ENCODE results near the gene ENGASE.

GRCh38 chr17:79036596-79036995 lies 38.0 kb upstream of the ENGASE start:
- TF ChIP-seq CTCF (conservative IDR thresholded peaks at IDR 0.05; ENCODE audit: low read length) (no peak), EZH2phosphoT487 (IDR thresholded peaks at IDR 0.05; ENCODE audit: borderline replicate concordance) (no peak)
